Renal cortical epithelial cell (primary cell): Measurements from ENCODE around the gene RALGPS1. TPM values are rescaled to one million over a fixed set of nuclear protein-coding genes. Genes with fewer than 3 reads are reported as not detected.

Experiments
- DNase-seq: peaks from one replicate; pipeline ENCODE4 v3.0.0-alpha.2; 2011; ENCODE audit warnings: low read depth
- total RNA-seq: library from RNA; depleted of rRNA; stranded (reverse); fragments of >200 nt; gene quantifications from 2 replicates; pipeline ENCODE4 v1.2.3, GENCODE V29; 2014

The RALGPS1 gene
- total RNA-seq, 1 donor from 2014 or later: 5.4 TPM

GRCh38 chr9:126988857-126989256 is 74.3 kb downstream of the RALGPS1 start:
- no peak for DNase-seq

GRCh38 chr9:126989847-126990842 is 75.6 kb downstream of the RALGPS1 start:
- no peak for DNase-seq

DNA sequence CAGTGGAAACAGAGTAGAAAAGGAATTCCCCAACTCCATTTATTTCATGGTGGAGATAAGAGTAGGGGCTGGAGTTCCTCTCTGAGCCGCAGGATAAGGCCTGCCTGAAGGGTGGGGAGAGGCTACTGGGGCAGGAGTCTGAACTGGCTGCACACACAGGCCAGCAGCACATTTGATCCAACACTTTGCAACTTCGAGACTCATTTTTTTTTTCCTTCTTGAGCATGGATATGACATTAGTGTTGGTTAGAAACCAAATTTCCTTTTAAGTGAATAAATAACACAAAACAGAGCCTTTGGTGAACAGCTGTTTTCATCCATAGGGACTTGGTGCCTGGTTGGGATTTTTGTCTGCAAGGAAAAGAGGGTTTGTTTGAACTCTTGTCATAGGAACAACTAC is 76.6 kb downstream of the RALGPS1 start:
- DNase-seq: no peak

DNA sequence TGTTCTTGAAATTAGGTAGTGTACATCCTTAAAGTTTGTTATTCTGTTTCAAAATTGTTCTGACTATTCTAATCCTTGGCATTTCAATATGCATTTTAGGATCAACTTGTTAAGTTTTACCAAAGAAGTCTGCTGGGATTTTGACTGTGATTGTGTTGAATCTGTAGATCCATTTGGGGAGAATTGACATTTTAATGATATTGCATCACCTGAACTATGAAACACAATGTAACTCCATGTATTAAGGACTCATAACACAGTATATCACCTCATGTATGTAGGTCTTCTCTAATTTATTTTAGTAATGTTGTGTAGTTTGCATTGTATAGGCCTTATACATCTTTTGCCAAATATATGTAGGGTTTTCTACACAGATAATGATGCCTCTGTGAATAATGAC is 77.8 kb downstream of the RALGPS1 start:
- DNase-seq: no peak

DNA sequence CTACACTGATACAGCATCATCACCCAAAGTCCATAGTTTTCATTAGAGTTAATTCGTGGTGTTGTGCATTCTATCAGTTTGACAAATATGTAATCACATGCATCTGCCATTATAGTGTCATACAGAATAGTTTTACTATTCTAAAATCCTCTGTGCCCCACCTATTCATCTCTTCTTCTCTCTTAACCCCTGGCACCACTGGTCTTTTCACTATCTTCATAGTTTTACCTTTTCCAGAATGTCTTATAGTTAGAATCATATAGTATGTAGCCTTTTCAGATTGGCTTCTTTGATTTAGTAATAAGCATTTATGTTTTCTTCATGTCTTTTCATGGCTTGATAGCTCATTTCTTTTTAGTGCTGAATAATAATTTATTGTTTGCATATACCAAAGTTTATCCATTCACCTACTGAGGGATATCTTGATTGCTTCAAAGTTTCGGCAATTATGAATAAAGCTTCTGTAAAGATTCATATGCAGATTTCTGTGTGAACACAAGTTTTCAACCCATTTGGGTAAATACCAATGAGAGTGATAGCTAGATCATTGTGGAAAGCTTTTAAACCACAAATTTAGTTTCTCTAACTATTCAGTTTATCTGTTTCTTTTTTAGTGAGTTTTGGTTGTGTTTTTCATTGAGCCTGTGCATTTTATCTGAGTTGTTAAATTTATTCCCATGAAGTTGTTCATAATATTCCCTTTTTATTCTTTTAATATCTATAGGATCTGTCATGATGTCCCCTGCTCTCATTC is 84.9 kb downstream of the RALGPS1 start:
- no peak for DNase-seq

DNA sequence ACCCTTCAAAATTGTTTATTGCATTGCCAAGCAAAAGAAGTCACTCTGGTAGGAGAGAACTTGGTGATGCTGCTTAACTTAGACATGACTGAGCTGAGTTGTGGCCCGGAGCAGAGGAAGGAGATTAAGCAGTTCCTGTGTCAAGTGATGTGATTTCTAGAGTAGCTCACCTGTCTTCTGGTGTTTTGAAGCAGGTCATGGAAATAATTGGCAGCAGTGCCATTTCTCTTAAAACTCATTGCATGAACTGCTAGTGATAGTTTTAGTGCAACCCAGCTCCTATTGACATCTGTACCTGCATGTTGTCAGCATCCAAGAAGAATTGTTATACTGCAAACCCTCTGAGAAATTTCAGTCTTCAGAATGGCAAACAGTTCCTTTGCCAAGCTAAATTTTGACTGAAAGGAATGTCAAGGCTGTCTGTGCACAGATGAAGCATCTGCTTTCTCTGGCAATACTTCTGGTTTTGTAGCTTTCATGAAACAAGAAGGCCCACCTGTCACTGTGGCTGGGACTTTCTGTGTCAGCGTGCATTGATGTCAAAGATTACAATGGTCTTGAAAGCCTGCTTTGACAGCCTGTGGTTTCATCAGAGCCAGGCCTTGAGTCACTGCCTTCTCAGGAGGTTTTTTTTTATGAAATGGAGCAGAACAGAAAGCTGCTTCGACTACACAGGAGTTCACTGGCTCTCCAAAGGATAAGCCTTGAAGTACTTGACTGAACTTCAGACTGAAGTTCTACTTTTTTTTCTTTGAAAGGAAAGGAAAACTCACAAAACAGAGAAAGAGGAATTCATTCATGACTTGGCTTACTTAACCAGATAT is 90.6 kb downstream of the RALGPS1 start:
- DNase-seq: peak; percentile 78

DNA sequence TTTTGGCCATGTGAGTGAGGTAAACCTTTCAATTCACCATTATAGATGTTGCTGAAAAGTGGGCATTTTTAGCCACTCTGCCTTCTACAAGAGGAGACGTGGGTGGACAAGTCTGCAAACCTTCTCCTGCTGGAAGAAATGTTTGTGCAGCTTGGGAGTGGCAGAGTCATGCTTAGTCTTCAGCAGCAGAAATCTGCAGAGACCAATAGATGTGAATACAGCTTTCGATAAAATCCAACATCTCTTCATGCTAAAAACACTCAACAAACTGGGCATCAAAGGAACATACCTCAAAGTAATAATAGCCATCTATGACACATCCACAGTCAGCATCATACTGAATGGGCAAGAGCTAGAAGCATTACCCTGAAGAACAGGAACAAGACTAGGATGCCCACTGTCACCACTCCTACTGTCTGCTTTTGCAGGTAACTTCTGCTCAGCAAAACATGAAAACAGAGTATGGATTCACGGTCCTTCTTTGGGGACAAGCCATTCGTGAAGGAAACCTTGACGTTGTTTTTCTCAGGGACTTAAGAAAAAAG is 91.3 kb downstream of the RALGPS1 start:
- DNase-seq: no peak

DNA sequence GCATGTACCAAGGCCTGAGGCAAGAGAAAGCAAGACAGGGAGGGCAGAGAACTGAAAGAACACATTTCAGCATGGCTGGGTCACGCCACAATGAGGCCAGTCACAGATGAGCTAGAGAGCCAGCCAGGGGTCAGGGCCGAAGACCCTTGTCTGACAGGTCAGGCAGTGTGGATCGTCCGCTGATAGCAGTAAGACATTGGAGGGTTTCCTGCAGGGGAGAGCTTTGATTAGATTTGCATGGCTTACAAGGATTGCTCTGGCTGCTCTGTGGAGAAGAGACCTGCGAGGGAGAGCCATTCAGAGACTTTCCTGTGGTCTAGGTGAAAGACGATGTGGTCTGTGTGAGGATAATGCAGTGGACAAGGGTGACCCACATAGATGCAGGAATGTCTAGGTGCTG is 93.1 kb downstream of the RALGPS1 start:
- no peak for DNase-seq

GRCh38 chr9:127008076-127008475 is 93.5 kb downstream of the RALGPS1 start:
- no peak for DNase-seq

DNA sequence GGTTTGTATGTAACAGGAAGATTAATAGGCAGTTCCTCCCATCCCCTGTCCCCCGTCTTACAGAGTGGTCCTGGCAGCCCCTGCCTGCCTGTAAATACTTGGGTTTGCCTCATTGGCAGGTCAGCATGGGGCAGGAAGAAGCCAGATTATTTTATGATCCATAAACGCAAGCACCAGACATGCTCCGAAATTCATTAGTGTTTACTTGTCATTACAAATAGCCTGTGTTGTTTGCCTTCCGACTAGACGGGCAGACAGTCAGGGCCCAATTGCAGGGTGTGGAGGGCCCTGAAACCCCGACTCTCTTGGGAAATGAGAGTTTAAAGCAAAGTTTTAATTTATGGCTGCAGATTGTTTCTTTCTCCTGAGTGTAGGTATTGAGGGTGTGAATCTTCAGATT is 97.2 kb downstream of the RALGPS1 start:
- no peak for DNase-seq

GRCh38 chr9:127012250-127012649 is 97.7 kb downstream of the RALGPS1 start:
- DNase-seq: no peak

GRCh38 chr9:127013597-127013996 is 99.0 kb downstream of the RALGPS1 start:
- peak; percentile 32 for DNase-seq

GRCh38 chr9:127014216-127014909 is 99.8 kb downstream of the RALGPS1 start:
- no peak for DNase-seq

- DNase-seq: no peak
Measured at GRCh38 chr9:127014910-127015540, 100.4 kb downstream of the RALGPS1 start.

- no peak for DNase-seq
Measured at GRCh38 chr9:127015921-127016512, 101.4 kb downstream of the RALGPS1 start.

DNA sequence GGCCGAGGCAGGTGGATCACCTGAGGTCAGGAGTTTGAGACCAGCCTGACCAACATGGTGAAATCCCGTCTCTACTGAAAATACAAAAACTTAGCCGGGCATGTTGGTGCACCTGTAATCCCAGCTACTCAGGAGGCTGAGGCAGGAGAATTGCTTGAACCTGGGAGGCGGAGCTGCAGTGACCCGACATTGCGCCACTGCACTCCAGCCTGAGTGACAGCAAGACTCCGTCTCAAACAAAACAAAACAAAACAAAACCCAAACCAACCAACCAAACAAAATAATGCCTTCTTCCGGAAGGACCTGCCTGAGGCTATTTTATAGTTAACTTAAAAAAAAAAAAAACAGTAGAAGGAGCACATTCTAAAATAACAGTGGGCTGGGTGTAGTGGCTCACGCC is 103.4 kb downstream of the RALGPS1 start:
- peak; percentile 34 for DNase-seq

GRCh38 chr9:127018935-127019334 is 104.4 kb downstream of the RALGPS1 start:
- DNase-seq: peak; percentile 16

- no peak for DNase-seq
Measured at GRCh38 chr9:127020036-127020801, 105.6 kb downstream of the RALGPS1 start.

GRCh38 chr9:127020802-127021078 is 106.2 kb downstream of the RALGPS1 start:
- no peak for DNase-seq
